ENCODE measurements around the gene DNAI1.
"Not testable (repeated sequence)": the region's sequence is repeated elsewhere in the genome, so short reads cannot be mapped to it uniquely, and the experiment has no call there.

Gene DNAI1

DNA sequence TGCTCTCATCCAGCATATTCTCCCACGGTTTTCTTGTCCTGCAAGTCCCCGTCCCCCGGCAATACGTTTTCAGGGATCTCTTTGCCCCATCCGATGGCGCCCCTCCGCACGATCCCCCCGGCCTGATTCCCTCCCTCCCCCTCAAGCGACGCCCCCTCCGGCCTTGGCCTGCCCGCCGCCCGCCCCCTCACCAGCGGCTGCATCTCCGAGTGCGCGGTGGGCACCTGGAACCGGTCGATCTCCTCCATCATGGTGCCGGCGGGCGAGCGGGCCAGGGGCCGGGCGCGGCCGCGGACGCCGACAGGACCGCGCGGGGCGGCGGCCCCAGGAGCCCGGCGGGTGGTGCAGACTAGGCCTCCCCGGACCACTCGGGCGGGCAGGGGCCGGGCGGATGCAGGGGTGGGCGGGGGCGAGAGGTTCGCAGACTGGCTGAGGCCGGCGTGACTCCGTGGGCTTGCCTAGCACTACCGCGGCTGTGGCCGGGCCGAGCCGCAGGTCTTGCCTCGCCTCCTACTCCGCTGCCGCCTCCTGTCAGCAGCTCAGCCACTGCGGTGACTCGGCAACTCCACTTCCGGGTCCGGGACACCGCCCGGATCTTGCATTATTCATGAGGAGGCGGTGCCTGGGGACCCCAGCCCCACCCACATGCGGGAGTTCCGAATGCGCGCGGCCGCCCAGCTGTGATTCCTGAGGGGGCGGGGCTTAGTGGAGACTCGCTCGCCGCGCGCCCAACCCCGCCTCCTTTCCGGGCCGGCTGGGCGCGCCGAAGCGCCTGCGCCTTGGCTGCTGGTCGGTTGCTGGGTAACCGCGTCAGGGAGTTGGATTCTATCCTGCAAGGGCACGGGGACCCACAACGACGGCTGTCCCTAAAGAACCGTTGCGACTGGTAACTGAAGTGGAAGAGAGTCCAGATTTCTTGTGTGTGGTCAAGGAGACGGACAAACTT, at the start of gene DNAI1, which contains the start of gene FAM219A:
TSS of gene DNAI1 (plus strand) at position 793 of the 946 bp plus-strand sequence. CDS start 201 bp downstream, outside the sequence.
TSS of gene FAM219A (minus strand) at position 558 of the 946 bp plus-strand sequence. CDS start at position 251, 307 bp downstream.
- peak; percentile 97 for DNase-seq (ENCODE audit: low read depth)

DNA sequence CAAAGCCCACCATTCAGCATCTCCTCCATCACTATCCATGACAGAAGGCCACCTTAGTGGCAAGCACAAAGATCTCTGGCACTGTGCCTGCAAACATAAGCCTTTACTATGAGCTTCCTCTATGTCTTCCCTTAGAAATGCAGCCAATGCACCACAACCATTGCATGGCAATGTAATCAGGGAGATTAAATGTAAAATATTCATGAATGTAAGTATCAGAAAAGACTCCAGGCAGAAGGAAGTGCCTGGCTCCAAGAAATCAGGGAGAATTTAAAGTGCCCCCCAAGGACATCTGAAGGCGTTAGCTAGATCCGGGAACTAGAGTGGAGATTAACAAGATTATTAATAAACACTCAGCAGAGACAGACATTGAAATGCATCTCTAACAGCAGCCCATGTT, 49.5 kb upstream of the DNAI1 start:
- DNase-seq (ENCODE audit: low read depth) = no peak

DNA sequence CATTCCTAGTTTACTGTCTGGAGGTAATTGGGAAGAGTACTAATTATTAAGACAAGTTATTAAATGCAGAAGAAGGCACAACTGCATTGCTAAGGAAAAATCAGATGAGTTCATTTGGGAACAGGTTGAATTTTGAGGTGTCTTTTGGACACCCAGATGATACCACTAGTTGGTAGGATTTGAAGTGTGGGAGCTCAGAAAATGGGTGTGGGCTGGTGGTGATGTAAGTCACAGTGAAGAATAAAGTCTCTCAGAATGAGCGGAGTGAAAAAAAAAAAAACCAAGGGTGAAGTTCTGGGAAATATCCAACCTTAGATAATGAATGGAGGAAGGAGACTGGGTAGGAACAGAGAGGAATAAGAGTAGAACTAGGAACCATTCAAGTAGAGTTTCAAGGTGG, 46.3 kb upstream of the DNAI1 start:
- DNase-seq (ENCODE audit: low read depth) = no peak

DNA sequence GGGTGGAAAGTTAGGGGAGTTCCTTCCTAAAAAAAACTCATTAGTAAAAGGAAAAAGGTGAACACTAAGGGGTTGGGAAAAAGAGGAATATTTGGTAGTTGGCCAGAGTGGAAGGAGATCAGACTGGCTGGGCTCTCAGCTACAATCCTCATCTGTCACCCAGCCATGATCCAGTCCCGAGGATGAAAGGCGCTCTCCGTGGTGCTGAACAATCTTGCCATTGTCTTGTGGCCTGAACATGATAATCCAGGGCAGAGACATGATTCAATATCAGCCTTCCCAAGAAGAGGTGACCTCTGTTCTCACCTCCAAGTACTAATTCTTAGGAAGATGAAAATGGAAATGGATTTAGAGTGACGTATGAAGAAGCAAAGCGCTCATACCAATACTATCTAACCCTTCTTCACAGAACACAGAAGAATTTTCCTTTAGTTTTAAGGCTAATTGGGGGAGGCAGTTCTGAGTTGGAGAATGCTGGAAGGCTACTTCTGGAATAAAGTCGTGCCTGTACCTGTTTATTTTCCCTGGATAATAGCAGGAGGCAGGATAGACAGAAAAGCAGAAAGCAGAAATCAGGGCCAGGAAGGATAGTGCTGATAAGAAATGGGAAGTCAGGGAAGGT, 45.3 kb upstream of the DNAI1 start:
- DNase-seq (ENCODE audit: low read depth) = no peak

DNA sequence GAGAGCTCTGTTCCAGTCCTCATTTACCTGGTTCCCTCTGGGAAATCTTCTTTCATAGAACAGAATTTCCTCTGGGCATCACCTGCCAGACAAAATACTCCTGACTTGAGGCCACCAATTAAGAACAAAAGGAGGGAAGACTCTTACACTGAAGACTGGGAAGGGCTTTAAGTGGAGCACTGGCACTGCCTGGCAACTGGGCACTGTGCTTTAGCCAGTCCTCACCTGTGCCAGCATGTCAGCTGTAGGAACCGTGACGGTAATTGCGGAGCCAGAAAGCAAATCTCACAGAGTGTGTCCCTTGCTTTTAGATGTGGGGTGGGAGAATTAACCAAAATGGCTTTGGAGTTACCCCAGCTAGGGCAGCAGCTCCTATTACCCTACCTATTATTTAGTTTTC, 40.9 kb upstream of the DNAI1 start:
- no peak for DNase-seq (ENCODE audit: low read depth)

DNA sequence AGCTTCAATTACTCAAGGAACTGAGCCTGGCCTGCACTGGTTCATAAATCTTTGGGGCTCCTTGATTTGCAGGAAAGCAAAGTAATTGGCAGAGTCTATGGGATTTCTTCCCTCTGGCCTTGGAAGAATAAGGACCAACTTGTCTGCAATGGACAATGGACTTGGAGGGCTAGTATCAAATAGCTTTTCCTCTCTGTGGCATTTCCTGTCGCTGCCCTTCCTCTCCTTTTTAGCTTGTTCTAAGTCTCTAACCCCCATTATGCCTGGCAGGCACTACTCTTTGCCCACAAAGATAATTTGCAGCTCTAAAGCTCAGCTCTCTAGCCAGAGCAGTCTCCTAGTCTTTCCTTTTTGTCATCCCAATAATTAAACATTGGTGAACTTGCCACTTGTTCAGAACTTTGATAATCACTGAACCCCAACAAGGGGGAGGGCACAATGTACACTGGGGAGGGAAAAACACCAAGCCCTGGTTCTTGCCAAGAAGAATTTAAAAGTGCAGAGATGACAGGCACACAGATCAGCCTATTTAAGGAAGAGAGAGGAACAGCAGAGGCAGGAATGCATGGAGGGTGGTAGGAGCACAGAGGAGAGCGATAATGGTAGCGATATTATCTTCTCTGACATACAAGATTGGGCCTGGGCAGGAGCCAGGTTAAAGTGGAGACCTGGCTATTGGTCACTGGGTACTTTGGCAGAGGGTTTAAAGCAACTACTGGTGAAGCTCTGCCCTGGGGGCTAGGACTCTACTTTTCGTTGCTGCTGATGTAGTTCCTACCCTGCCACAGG, 38.7 kb upstream of the DNAI1 start:
- no peak for DNase-seq (ENCODE audit: low read depth)

DNA sequence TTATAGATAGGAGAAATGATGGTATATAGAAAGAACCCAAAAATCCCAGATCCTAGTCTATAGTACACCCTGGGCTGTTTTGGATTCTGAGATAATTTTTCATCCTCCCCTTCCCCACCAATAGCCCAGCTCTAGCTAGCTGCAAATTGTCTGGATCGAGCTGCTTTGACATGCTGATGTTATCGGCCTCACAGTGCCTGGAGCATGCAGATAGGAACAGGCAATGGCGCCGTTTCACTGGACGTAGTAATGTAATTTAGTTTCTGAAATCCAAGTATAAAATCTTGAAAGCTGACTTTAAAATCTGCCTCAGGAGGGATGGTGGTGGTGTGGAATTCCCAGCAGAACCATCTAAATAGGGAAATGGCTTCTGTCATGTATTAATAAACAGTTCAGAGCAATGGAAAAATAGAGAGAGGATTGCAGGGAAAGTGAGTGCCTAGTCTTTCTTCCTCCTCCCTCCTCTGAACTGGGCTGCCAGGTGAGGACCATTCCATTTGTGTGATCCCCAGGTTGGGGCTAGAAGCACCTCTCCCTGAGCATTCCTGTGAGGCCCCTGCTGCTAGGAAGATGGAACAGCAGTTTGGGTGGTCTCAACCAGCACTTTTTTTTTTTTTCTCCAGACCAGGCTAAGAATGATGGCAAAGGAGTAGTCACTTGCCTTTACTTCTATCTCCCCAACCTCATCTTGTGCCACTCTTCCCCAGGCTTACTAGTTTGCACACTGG, 32.1 kb upstream of the DNAI1 start:
- no peak for DNase-seq (ENCODE audit: low read depth)

DNA sequence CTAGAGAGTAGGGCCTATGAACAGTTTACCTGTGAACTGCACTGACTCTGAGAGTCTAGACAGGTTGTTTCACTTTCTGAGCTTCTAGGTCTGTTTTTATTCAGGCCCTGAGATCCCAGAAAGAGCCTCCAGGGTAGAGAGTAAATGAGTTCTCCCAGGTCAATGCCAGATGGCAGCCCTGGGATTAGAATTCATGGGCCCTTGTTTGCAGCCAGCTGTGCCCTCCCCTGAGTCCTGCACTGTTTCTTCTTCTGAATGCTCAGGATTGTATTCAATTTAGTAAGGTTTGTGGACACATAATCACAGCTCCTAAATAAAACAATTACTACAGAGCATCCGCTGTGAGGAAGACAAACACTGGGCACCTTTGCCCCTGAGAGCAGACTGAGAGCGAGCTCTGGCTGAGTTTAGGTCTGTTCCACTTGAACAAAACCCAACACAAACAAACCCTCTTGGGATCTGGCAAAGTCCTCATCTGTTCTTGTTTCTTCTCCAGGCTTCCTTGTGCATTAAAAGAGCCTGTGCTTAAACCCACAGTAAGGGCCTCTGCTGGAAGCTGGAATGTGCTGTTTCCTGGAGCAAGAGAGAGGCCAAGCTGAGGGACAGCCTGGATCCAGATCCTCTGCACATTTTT, 30.2 kb upstream of the DNAI1 start:
- no peak for DNase-seq (ENCODE audit: low read depth)

DNA sequence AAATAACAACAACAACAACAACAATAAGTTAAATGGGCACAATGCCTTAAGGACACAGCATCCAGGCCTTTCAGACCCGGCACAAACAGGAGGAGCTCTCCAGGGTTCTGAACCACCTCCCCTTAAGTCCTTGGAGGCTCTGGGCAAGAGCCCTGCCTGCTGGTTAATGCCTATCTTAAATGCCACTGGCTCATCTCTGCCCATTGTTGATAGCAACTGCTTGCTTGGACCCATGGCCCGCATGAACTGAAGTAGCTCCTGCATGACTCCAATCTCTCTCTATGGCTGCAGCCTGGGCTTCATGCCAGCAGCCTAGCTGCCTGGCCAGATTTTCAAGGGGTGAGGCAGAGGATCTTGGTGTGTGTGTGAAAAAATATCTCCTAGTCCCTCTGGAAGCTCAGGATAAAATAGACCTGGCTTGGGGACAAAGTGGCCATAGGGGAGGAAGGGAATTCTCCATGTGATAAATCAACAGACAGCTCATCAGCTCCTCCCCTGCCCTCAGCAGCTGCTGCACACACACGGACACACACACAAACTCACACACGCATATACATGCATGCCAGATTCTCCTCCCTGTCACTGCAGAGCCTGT, 27.7 kb upstream of the DNAI1 start:
- peak; percentile 18 for DNase-seq (ENCODE audit: low read depth)

DNA sequence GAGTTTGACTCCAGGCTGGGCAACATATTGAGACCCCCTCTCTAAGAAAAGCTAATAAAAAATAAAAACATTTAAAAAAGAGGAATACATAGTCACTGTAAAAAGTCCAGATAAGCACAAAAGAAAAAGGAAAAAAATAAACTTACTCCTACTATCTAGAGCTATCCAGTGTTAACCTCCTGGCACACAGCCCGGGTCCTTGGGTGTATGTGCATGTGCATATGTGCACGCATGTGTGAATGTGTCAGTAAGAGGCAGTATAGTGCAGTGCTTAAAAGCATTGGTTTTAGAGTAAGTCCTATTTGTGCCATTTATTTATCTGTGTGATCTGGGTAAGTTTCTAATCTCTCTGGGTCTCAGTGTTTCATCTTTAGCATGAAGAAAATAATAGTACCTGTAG, 26.9 kb upstream of the DNAI1 start:
- no peak for DNase-seq (ENCODE audit: low read depth)

DNA sequence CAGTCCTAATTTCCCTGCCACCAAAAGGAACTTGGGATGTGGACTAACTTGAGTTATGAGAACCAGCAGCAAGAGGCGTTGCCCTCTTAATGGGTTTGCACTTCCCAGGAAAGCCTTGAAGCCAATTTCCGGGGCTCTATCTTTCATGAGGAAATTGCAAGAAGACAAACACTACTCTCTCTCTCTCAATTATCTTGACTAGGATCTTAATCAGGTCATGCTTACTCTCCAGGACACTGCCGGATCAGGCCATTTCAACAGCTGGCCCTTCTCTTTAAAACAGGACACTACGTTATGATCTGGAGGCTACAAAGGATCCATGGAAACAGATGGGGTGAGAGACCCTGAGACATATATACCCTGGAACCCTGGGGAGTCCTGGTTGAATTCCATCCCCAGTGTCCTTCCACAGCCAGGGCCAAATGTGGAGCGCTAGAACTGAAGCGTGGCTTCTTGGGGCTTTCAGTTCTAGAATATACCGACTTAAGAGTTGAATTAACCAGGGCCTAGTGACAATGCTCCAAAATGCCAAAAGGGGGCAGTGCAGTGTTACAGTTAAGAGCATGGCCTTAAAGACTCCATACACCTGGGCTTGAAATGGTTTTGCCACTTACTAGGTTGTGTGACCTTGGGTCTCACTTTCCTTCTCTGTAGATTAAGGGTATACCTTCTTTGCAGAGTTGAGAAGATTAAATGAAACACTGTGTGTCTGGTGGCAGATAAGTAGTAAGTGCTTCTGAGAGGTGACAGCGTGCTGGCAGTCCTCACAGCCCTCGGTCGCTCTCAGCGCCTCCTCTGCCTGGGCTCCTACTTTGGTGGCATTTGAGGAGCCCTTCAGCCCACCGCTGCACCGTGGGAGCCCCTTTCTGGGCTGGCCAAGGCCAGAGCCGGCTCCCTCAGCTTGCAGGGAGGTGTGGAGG, 21.3 kb upstream of the DNAI1 start:
- peak; percentile 37 for DNase-seq (ENCODE audit: low read depth)

DNA sequence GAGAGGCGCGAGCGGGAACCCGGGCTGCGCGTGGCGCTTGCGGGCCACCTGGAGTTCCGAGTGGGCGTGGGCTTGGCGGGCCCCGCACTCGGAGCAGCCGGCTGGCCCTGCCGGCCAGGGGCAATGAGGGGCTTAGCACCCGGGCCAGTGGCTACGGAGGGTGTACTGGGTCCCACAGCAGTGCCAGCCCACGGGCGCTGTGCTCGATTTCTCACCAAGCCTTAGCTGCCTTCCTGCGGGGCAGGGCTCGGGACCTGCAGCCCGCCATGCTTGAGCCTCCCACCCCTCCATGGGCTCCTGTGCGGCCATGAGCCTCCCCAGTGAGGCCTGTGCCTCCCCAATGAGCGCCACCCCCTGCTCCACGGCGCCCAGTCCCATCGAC, 20.7 kb upstream of the DNAI1 start:
- DNase-seq (ENCODE audit: low read depth) = not testable (repeated sequence)

DNA sequence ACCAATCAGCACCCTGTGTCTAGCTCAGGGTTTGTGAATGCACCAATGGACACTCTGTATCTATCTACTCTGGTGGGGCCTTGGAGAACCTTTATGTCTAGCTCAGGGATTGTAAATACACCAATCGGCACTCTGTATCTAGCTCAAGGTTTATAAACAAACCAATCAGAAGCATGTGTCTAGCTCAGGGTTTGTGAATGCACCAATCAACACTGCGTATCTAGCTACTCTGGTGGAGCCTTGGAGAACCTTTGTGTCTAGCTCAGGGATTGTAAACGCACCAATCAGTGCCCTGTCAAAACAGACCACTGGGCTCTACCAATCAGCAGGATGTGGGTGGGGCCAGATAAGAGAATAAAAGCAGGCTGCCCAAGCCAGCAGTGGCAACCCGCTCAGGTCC, 20.1 kb upstream of the DNAI1 start:
- DNase-seq (ENCODE audit: low read depth) = not testable (repeated sequence)

DNA sequence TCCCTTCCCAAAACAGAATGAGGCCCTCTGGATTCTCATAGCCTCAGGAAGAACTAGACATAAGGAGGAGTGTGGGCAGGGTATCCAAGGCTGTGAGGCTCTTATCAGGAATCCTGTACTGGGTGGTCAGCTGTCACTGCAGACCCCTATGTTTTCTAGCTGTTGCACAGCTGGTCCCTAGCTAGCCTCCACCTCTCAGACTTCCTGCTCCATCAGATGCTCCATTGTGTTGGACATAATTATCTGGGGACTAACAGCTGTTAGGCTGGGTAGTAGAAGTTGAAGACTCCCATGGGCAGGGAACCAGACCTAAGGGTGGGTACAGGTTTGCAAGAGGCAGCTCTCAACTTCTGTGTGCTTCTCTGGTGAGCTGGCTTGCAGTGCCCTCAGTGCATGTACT, 18.6 kb upstream of the DNAI1 start:
- DNase-seq (ENCODE audit: low read depth) = no peak

DNA sequence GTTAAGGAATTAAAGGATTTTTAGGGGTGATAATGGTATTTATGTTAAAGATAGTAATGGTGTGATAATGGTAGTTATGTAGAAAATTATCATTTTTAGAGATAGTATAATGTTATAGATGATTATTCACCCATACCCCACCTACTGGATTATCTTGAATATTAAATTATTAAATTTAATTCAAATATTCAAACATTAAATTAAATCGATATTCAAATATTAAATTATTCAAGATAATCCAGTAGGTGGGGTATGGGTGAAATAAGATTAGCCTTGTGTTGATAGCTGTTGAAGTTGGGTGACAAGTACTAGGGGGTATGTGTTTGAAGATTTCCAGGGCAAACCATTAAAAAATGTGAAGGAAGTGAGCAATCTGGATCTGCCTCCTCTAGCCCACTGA, 15.8 kb upstream of the DNAI1 start:
- no peak for DNase-seq (ENCODE audit: low read depth)

DNA sequence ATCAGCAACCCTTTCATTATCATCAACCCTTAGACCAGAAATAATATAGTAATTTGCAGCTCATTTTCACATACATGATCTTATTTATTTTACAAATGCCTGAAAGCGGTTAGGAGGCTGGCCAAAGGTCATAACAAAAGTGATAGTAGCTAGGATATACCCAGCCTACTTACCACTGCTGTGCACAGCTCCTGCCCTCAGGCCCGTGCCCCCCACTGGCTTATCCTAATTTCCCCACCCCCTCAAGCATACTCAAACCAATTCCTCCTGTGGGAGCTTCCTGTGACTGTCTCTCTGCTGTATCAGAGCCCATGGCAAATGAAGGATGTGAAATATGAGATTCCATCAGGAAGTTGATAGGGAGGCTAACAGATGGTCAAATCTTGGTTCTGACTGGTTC, 15.1 kb upstream of the DNAI1 start:
- no peak for DNase-seq (ENCODE audit: low read depth)

DNA sequence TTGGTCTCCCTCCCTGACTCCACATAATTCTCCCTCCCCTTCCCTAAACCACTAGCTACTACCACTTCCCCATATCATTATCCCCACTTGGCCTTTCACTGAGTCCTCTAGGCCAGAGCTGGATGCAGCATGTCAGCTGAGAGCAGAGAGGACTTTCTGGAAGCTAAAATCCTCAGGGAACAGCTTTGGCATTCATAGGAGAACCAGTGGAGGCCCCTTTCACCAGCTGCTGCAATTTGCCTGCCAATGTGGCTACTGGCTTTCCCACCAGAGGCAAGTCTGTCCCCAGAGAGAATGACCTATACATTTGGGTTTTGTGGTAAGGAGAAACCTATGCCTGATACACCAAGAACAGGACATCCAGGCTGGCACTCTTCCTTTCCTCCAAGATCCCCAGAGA, 14.6 kb upstream of the DNAI1 start:
- DNase-seq (ENCODE audit: low read depth) = no peak

DNA sequence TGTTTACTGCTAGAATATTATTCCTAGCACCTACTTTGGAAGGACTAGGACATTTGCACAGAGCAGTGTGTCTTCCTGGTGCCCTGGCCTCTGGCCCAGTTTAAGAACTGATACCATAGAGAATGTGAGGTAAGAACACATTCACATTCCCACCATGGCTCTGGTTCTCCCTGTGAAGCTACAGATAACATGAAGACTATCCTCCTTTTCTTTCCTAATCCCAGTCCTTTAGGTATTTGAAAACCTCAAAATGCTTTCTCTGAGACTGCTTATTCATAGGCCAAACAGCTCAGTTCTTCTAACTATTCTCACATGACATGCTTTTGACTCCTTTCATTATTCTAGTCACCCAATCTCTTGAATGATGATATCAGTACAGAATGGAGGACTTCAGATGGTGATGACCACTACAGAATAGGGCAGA, 12.1 kb upstream of the DNAI1 start:
- no peak for DNase-seq (ENCODE audit: low read depth)

DNA sequence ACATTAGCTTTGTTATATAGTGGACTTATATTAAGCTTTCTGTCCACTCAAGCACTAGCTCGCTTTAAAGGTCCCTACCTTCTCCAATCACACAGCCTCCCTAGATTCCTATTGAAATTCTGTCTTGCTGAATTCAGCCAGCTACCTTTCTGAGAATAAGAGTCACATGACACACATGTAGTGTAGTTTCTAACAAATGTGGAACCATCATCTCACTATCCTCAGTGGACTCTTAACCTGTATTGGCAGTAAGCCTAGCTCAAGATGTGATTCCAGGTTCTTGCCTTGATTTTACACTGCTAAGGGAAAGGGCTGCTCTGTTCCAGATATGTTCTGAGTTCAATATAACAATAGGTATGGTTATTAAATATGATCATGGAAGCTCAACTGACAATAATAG, 11.7 kb upstream of the DNAI1 start:
- DNase-seq (ENCODE audit: low read depth) = no peak

DNA sequence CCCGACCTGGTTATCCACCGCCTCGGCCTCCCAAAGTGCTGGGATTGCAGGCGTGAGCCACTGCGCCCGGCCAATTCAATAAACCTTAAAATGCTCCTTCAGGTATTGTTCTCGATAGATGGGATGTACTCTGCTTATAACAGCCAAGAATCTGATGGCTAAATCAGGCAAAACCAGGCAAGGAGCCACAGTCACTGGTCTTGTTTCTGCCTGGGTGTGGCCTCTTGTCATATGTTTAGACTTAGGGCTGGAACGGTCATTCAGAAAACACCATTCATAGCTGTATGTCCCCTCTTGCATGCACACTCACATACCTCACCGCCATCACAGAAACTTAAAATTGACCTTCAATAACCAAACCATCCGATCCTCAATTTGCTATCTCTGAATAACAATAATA, 8.0 kb upstream of the DNAI1 start:
- DNase-seq (ENCODE audit: low read depth) = no peak

Measured in CMK (cell line).